Measurements from ENCODE around the gene SASH1. TPM values are rescaled to one million over a fixed set of nuclear protein-coding genes. Genes with fewer than 3 reads are reported as not detected.

The SASH1 gene
- total and polyA plus RNA-seq, 2 of the 8 experiments (the other 6 are each of a cell fraction or from before 2014, with no cell fraction given) = 6.0 to 20.2 TPM

- TF ChIP-seq, protein P1, sequence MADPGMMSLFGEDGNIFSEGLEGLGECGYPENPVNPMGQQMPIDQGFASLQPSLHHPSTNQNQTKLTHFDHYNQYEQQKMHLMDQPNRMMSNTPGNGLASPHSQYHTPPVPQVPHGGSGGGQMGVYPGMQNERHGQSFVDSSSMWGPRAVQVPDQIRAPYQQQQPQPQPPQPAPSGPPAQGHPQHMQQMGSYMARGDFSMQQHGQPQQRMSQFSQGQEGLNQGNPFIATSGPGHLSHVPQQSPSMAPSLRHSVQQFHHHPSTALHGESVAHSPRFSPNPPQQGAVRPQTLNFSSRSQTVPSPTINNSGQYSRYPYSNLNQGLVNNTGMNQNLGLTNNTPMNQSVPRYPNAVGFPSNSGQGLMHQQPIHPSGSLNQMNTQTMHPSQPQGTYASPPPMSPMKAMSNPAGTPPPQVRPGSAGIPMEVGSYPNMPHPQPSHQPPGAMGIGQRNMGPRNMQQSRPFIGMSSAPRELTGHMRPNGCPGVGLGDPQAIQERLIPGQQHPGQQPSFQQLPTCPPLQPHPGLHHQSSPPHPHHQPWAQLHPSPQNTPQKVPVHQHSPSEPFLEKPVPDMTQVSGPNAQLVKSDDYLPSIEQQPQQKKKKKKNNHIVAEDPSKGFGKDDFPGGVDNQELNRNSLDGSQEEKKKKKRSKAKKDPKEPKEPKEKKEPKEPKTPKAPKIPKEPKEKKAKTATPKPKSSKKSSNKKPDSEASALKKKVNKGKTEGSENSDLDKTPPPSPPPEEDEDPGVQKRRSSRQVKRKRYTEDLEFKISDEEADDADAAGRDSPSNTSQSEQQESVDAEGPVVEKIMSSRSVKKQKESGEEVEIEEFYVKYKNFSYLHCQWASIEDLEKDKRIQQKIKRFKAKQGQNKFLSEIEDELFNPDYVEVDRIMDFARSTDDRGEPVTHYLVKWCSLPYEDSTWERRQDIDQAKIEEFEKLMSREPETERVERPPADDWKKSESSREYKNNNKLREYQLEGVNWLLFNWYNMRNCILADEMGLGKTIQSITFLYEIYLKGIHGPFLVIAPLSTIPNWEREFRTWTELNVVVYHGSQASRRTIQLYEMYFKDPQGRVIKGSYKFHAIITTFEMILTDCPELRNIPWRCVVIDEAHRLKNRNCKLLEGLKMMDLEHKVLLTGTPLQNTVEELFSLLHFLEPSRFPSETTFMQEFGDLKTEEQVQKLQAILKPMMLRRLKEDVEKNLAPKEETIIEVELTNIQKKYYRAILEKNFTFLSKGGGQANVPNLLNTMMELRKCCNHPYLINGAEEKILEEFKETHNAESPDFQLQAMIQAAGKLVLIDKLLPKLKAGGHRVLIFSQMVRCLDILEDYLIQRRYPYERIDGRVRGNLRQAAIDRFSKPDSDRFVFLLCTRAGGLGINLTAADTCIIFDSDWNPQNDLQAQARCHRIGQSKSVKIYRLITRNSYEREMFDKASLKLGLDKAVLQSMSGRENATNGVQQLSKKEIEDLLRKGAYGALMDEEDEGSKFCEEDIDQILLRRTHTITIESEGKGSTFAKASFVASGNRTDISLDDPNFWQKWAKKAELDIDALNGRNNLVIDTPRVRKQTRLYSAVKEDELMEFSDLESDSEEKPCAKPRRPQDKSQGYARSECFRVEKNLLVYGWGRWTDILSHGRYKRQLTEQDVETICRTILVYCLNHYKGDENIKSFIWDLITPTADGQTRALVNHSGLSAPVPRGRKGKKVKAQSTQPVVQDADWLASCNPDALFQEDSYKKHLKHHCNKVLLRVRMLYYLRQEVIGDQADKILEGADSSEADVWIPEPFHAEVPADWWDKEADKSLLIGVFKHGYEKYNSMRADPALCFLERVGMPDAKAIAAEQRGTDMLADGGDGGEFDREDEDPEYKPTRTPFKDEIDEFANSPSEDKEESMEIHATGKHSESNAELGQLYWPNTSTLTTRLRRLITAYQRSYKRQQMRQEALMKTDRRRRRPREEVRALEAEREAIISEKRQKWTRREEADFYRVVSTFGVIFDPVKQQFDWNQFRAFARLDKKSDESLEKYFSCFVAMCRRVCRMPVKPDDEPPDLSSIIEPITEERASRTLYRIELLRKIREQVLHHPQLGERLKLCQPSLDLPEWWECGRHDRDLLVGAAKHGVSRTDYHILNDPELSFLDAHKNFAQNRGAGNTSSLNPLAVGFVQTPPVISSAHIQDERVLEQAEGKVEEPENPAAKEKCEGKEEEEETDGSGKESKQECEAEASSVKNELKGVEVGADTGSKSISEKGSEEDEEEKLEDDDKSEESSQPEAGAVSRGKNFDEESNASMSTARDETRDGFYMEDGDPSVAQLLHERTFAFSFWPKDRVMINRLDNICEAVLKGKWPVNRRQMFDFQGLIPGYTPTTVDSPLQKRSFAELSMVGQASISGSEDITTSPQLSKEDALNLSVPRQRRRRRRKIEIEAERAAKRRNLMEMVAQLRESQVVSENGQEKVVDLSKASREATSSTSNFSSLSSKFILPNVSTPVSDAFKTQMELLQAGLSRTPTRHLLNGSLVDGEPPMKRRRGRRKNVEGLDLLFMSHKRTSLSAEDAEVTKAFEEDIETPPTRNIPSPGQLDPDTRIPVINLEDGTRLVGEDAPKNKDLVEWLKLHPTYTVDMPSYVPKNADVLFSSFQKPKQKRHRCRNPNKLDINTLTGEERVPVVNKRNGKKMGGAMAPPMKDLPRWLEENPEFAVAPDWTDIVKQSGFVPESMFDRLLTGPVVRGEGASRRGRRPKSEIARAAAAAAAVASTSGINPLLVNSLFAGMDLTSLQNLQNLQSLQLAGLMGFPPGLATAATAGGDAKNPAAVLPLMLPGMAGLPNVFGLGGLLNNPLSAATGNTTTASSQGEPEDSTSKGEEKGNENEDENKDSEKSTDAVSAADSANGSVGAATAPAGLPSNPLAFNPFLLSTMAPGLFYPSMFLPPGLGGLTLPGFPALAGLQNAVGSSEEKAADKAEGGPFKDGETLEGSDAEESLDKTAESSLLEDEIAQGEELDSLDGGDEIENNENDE (IDR thresholded peaks at IDR 0.05; ENCODE audit: insufficient replicate concordance, low read length) = no peak
- TF ChIP-seq RNF2 (IDR thresholded peaks at IDR 0.05; ENCODE audit: borderline replicate concordance, low read depth, low read length, missing control alignments, poor library complexity, severe bottlenecking) (no peak), PHF8 (conservative IDR thresholded peaks at IDR 0.05; ENCODE audit: low read depth, low read length) (no peak), RBBP5 (IDR thresholded peaks at IDR 0.05; ENCODE audit: borderline replicate concordance, low read depth, low read length) (no peak), BACH1 (IDR thresholded peaks at IDR 0.05; ENCODE audit: low read length) (no peak), RFX5 (IDR thresholded peaks at IDR 0.05; ENCODE audit: borderline replicate concordance, low read depth, low read length) (no peak), KDM1A (IDR thresholded peaks at IDR 0.05; ENCODE audit: borderline replicate concordance, low read length) (no peak), SRF (IDR thresholded peaks at IDR 0.05; ENCODE audit: low read depth, low read length) (no peak)
- TF ChIP-seq, protein P2, sequence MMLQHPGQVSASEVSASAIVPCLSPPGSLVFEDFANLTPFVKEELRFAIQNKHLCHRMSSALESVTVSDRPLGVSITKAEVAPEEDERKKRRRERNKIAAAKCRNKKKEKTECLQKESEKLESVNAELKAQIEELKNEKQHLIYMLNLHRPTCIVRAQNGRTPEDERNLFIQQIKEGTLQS (IDR thresholded peaks at IDR 0.05; ENCODE audit: insufficient read depth, low read depth, low read length) = no peak
Measured at GRCh38 chr6:148294059-148294458, 48.6 kb upstream of the SASH1 start (continued).

Measured in H1 (cell line).